MM.1S (cell line): ENCODE data around the gene ATOH8.

Experiments used
- EZH2 ChIP-seq: fragments of 300-600 bp; sonication (generic); optimal IDR thresholded peaks from 2 replicates; pipeline ENCODE3; 2017; ENCODE audit warnings: low read depth, mild to moderate bottlenecking, antibody characterized with exemption, low read length, mixed read lengths
- TF ChIP-seq, protein P1 (sequence below): fragments of 300-600 bp; sonication (generic); IDR thresholded peaks from 2 replicates; pipeline ENCODE4 v1.5.1; 2016; ENCODE audit warnings: antibody characterized with exemption, low read length, mixed read lengths

DNA sequence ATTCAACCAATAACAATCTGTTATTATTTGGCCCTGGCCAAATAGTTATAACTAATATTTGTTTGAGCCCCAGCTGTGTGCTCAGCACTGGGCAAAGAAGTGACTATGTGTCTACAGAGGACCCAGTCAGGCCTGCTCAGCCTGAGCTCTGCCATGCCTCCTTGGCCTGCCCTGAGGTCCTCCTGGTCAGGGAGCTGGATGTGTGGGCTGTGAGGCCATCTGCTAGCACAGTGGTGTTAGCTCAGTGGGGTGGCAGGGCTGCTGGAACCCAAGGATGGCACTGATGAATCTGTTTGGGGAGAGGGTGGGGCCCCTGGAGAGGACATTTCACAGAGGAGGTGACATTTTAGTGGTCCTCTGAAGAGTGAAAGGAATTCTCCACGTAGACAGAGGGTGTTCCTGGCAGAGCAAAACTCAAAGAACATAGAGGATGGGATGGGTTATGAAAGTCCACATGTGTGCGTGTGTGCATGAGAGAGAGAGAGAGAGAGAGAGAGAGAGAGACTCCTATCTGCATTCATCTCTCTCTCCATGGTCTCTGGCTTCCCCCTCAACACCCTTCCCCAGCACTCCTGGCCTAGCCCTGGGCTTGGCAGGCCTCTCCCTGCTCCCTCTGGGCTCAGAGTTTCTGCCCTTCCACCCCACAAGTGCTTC is 21.2 kb upstream of the ATOH8 start:
- TF ChIP-seq, protein P1, sequence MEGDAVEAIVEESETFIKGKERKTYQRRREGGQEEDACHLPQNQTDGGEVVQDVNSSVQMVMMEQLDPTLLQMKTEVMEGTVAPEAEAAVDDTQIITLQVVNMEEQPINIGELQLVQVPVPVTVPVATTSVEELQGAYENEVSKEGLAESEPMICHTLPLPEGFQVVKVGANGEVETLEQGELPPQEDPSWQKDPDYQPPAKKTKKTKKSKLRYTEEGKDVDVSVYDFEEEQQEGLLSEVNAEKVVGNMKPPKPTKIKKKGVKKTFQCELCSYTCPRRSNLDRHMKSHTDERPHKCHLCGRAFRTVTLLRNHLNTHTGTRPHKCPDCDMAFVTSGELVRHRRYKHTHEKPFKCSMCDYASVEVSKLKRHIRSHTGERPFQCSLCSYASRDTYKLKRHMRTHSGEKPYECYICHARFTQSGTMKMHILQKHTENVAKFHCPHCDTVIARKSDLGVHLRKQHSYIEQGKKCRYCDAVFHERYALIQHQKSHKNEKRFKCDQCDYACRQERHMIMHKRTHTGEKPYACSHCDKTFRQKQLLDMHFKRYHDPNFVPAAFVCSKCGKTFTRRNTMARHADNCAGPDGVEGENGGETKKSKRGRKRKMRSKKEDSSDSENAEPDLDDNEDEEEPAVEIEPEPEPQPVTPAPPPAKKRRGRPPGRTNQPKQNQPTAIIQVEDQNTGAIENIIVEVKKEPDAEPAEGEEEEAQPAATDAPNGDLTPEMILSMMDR: no peak
- TF ChIP-seq EZH2: no peak
